HepG2 (cell line): ENCODE measurements around the gene DHRS11. TPM values are rescaled to one million over a fixed set of nuclear protein-coding genes. Genes with fewer than 3 reads are reported as not detected.

ENCODE experiments used
- BCL6 ChIP-seq: IDR thresholded peaks from 2 replicates; pipeline ENCODE4 v1.6.1; 2016; ENCODE audit warnings: missing genetic modification reagents, missing compliant biosample characterization
- CC2D1A ChIP-seq: sonication (generic); formaldehyde crosslinking; IDR thresholded peaks from 2 replicates; pipeline ENCODE4 v1.8.1; 2023; ENCODE audit warnings: mild to moderate bottlenecking, missing genetic modification reagents
- CENPT ChIP-seq: sonication (generic); formaldehyde crosslinking; IDR thresholded peaks from 2 replicates; pipeline ENCODE4 v1.8.0; 2022; ENCODE audit warnings: low read depth, mild to moderate bottlenecking, moderate library complexity, missing genetic modification reagents
- CENPX ChIP-seq: sonication (generic); formaldehyde crosslinking; IDR thresholded peaks from 2 replicates; pipeline ENCODE4 v1.9.0; 2021; ENCODE audit warnings: mild to moderate bottlenecking, missing genetic modification reagents, moderate library complexity
- HNF4A ChIP-seq: sonication (generic); formaldehyde crosslinking; IDR thresholded peaks from 2 replicates; pipeline ENCODE4 v1.4.0; 2020; ENCODE audit warnings: missing genetic modification reagents
- HNF4G ChIP-seq, 2 experiments: sonication (generic) in 1 of 2; formaldehyde crosslinking in 1 of 2; IDR thresholded peaks; 2 replicates each; pipeline versions ENCODE4 v1.4.0 to v1.6.1; 2011 to 2020; ENCODE audit warnings: borderline replicate concordance in 2 of 2, low read depth in 2 of 2, mild to moderate bottlenecking in 2 of 2, low read length in 1 of 2, missing genetic modification reagents in 1 of 2, moderate library complexity in 1 of 2
- IKZF1 ChIP-seq: fragments of 450-650 bp; IDR thresholded peaks from 2 replicates; pipeline ENCODE4 v1.7.1; 2016
- SMAD9 ChIP-seq: sonication (generic); formaldehyde crosslinking; IDR thresholded peaks from 2 replicates; pipeline ENCODE4 v1.5.1; 2020; ENCODE audit warnings: mild to moderate bottlenecking, missing genetic modification reagents
- SMARCC2 ChIP-seq: fragments of 450-650 bp; IDR thresholded peaks from 2 replicates; pipeline ENCODE4 v1.6.1; 2017; ENCODE audit warnings: antibody characterized with exemption, mild to moderate bottlenecking
- TP53 ChIP-seq: sonication (generic); formaldehyde crosslinking; conservative IDR thresholded peaks from 2 replicates; pipeline ENCODE4 v1.4.0; 2020; ENCODE audit warnings: missing genetic modification reagents
- WIZ ChIP-seq: sonication (generic); formaldehyde crosslinking; IDR thresholded peaks from 2 replicates; pipeline ENCODE4 v1.5.1; 2020; ENCODE audit warnings: mild to moderate bottlenecking, missing genetic modification reagents
- ZC3H4 ChIP-seq: sonication (generic); formaldehyde crosslinking; IDR thresholded peaks from 2 replicates; pipeline ENCODE4 v1.4.0; 2020; ENCODE audit warnings: missing genetic modification reagents, borderline replicate concordance
- ZNF17 ChIP-seq: sonication (generic); formaldehyde crosslinking; IDR thresholded peaks from 2 replicates; pipeline ENCODE4 v1.5.0; 2020; ENCODE audit warnings: mild to moderate bottlenecking, missing genetic modification reagents
- polyA plus RNA-seq, 8 experiments: library from polyadenylated mRNA; depleted of rRNA in 3 of 8; stranded (reverse) in 7 of 8; unstranded in 1 of 8; fragments of >200 nt; fragmentation: Illumina TruSeq in 4 of 8; extraction: Trizol in 4 of 8; gene quantifications; 2 replicates each; pipeline versions ENCODE4 v1.2.1 to v1.2.3, GENCODE V29; 2011 to 2016; ENCODE audit warnings: low read depth in 4 of 8, missing spikeins in 1 of 8, mixed read lengths in 1 of 8; ENCODE audit not compliant: insufficient read depth in 1 of 8
- total RNA-seq, 5 experiments: library from RNA; depleted of rRNA; stranded (reverse); fragments of >200 nt; fragmentation: Illumina TruSeq; extraction: Trizol; gene quantifications; 2 replicates each; pipeline ENCODE4 v1.2.3, GENCODE V29; 2016; ENCODE audit warnings: low read depth in 1 of 5
- TF ChIP-seq, protein P1 (sequence below): sonication (generic); formaldehyde crosslinking; IDR thresholded peaks from 2 replicates; pipeline ENCODE4 v1.4.0; 2020; ENCODE audit warnings: missing genetic modification reagents, borderline replicate concordance
- TF ChIP-seq, protein P2 (sequence below): sonication (generic); formaldehyde crosslinking; conservative IDR thresholded peaks from 2 replicates; pipeline ENCODE4 v1.4.0; 2020; ENCODE audit warnings: missing genetic modification reagents
- TF ChIP-seq, protein P3 (sequence below): sonication (generic); formaldehyde crosslinking; IDR thresholded peaks from 2 replicates; pipeline ENCODE4 v1.5.1; 2020; ENCODE audit warnings: missing genetic modification reagents, mild to moderate bottlenecking, borderline replicate concordance
- TF ChIP-seq, protein P4 (sequence below): sonication (generic); formaldehyde crosslinking; IDR thresholded peaks from 2 replicates; pipeline ENCODE4 v1.5.1; 2020; ENCODE audit warnings: missing genetic modification reagents, mild to moderate bottlenecking, borderline replicate concordance
- TF ChIP-seq, protein P5 (sequence below): sonication (generic); formaldehyde crosslinking; IDR thresholded peaks from 2 replicates; pipeline ENCODE4 v1.4.0; 2020; ENCODE audit warnings: missing genetic modification reagents

DHRS11 gene
- total and polyA plus RNA-seq, 2 of the 13 experiments (the other 11 are each of a cell fraction or from before 2014, with no cell fraction given) = 28.4 to 41.9 TPM

DNA sequence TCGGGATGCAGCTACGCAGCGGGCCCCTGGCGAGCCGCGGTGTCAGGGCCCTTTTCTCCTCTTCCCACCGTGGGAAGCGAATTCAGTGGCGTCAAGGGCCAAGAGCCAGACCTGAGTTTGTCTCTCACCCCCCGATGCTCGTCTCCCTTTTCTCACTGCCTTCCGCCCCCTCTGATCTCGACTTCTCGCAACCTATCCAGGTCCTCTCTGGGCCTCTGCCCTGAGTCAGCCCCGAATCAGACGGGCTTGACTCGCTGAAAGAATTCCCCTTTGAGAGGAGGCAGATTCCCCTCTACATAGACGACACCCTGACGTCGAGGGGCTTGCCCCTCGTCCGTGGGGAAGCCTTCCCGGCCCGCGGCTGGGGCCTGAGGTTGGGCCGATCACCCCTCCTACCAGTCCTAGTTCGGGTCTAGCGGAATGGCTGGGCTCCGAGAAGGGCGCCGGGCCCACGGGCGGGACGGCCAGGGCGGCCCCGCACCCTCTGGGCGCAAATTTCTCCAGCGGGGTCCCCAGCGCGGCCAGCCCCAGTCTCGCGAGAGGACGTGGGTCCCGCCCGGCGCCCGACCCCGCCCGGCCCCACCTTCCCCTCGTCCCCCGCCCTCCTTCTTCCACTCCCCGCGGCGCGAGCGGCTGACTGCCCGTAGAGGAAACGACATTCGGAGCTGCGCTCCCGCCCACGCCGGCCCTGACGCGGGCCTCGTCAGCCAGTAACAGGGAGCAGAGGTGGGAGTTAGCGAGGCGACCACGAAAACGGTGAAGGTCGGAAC is 47.2 kb upstream of the DHRS11 start, which contains the start of gene GGNBP2 (continued):
- TF ChIP-seq SMARCC2 = no peak
- 0 out of 2 replicates have a peak, but pooled peaks have one; percentile 45 for TF ChIP-seq SMAD9 (CRISPR knock-in tag)
- no peak for TF ChIP-seq TP53
- no peak for TF ChIP-seq IKZF1
- TF ChIP-seq, protein P1, sequence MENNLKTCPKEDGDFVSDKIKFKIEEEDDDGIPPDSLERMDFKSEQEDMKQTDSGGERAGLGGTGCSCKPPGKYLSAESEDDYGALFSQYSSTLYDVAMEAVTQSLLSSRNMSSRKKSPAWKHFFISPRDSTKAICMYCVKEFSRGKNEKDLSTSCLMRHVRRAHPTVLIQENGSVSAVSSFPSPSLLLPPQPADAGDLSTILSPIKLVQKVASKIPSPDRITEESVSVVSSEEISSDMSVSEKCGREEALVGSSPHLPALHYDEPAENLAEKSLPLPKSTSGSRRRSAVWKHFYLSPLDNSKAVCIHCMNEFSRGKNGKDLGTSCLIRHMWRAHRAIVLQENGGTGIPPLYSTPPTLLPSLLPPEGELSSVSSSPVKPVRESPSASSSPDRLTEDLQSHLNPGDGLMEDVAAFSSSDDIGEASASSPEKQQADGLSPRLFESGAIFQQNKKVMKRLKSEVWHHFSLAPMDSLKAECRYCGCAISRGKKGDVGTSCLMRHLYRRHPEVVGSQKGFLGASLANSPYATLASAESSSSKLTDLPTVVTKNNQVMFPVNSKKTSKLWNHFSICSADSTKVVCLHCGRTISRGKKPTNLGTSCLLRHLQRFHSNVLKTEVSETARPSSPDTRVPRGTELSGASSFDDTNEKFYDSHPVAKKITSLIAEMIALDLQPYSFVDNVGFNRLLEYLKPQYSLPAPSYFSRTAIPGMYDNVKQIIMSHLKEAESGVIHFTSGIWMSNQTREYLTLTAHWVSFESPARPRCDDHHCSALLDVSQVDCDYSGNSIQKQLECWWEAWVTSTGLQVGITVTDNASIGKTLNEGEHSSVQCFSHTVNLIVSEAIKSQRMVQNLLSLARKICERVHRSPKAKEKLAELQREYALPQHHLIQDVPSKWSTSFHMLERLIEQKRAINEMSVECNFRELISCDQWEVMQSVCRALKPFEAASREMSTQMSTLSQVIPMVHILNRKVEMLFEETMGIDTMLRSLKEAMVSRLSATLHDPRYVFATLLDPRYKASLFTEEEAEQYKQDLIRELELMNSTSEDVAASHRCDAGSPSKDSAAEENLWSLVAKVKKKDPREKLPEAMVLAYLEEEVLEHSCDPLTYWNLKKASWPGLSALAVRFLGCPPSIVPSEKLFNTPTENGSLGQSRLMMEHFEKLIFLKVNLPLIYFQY (CRISPR knock-in tag) = no peak
- TF ChIP-seq, protein P2, sequence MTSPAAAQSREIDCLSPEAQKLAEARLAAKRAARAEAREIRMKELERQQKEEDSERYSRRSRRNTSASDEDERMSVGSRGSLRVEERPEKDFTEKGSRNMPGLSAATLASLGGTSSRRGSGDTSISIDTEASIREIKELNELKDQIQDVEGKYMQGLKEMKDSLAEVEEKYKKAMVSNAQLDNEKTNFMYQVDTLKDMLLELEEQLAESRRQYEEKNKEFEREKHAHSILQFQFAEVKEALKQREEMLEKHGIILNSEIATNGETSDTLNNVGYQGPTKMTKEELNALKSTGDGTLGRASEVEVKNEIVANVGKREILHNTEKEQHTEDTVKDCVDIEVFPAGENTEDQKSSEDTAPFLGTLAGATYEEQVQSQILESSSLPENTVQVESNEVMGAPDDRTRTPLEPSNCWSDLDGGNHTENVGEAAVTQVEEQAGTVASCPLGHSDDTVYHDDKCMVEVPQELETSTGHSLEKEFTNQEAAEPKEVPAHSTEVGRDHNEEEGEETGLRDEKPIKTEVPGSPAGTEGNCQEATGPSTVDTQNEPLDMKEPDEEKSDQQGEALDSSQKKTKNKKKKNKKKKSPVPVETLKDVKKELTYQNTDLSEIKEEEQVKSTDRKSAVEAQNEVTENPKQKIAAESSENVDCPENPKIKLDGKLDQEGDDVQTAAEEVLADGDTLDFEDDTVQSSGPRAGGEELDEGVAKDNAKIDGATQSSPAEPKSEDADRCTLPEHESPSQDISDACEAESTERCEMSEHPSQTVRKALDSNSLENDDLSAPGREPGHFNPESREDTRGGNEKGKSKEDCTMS (CRISPR knock-in tag) = no peak
- no peak for TF ChIP-seq BCL6 (CRISPR knock-in tag)
- TF ChIP-seq ZC3H4 = peak; percentile 38; the same call in 1 of the 2 replicates
- TF ChIP-seq, protein P3, sequence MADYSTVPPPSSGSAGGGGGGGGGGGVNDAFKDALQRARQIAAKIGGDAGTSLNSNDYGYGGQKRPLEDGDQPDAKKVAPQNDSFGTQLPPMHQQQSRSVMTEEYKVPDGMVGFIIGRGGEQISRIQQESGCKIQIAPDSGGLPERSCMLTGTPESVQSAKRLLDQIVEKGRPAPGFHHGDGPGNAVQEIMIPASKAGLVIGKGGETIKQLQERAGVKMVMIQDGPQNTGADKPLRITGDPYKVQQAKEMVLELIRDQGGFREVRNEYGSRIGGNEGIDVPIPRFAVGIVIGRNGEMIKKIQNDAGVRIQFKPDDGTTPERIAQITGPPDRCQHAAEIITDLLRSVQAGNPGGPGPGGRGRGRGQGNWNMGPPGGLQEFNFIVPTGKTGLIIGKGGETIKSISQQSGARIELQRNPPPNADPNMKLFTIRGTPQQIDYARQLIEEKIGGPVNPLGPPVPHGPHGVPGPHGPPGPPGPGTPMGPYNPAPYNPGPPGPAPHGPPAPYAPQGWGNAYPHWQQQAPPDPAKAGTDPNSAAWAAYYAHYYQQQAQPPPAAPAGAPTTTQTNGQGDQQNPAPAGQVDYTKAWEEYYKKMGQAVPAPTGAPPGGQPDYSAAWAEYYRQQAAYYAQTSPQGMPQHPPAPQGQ (CRISPR knock-in tag) = no peak
- no peak for TF ChIP-seq HNF4A (CRISPR knock-in tag)
- TF ChIP-seq, protein P4, sequence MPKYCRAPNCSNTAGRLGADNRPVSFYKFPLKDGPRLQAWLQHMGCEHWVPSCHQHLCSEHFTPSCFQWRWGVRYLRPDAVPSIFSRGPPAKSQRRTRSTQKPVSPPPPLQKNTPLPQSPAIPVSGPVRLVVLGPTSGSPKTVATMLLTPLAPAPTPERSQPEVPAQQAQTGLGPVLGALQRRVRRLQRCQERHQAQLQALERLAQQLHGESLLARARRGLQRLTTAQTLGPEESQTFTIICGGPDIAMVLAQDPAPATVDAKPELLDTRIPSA (CRISPR knock-in tag) = no peak
- no peak for TF ChIP-seq WIZ (CRISPR knock-in tag)
- TF ChIP-seq, protein P5, sequence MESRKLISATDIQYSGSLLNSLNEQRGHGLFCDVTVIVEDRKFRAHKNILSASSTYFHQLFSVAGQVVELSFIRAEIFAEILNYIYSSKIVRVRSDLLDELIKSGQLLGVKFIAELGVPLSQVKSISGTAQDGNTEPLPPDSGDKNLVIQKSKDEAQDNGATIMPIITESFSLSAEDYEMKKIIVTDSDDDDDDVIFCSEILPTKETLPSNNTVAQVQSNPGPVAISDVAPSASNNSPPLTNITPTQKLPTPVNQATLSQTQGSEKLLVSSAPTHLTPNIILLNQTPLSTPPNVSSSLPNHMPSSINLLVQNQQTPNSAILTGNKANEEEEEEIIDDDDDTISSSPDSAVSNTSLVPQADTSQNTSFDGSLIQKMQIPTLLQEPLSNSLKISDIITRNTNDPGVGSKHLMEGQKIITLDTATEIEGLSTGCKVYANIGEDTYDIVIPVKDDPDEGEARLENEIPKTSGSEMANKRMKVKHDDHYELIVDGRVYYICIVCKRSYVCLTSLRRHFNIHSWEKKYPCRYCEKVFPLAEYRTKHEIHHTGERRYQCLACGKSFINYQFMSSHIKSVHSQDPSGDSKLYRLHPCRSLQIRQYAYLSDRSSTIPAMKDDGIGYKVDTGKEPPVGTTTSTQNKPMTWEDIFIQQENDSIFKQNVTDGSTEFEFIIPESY (CRISPR knock-in tag) = no peak
- TF ChIP-seq CC2D1A (CRISPR knock-in tag) = no peak
- no peak for TF ChIP-seq HNF4G (IDR thresholded peaks at IDR 0.05; ENCODE audit: borderline replicate concordance, low read depth, low read length)
- TF ChIP-seq HNF4G (CRISPR knock-in tag; IDR thresholded peaks at IDR 0.05; ENCODE audit: borderline replicate concordance, low read depth) = no peak
- TF ChIP-seq CENPX (CRISPR knock-in tag) = no peak
- TF ChIP-seq ZNF17 (CRISPR knock-in tag) = no peak
- TF ChIP-seq CENPT (CRISPR knock-in tag) = peak; percentile 74; the same call in 1 of the 2 replicates
